GM21360 (cell line): ENCODE measurements around the gene RBM19.
"Not testable (repeated sequence)": the region's sequence is repeated elsewhere in the genome, so short reads cannot be mapped to it uniquely, and the experiment has no call there.

ENCODE experiments used
- ATAC-seq: cut with Tn5 transposase; IDR thresholded peaks from one replicate; pipeline ENCODE4 v1.9.1; 2021; ENCODE audit warnings: mild to moderate bottlenecking, moderate library complexity; ENCODE audit not compliant: unreplicated experiment

RBM19 gene, protein sequence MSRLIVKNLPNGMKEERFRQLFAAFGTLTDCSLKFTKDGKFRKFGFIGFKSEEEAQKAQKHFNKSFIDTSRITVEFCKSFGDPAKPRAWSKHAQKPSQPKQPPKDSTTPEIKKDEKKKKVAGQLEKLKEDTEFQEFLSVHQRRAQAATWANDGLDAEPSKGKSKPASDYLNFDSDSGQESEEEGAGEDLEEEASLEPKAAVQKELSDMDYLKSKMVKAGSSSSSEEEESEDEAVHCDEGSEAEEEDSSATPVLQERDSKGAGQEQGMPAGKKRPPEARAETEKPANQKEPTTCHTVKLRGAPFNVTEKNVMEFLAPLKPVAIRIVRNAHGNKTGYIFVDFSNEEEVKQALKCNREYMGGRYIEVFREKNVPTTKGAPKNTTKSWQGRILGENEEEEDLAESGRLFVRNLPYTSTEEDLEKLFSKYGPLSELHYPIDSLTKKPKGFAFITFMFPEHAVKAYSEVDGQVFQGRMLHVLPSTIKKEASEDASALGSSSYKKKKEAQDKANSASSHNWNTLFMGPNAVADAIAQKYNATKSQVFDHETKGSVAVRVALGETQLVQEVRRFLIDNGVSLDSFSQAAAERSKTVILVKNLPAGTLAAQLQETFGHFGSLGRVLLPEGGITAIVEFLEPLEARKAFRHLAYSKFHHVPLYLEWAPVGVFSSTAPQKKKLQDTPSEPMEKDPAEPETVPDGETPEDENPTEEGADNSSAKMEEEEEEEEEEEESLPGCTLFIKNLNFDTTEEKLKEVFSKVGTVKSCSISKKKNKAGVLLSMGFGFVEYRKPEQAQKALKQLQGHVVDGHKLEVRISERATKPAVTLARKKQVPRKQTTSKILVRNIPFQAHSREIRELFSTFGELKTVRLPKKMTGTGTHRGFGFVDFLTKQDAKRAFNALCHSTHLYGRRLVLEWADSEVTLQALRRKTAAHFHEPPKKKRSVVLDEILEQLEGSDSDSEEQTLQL

DNA sequence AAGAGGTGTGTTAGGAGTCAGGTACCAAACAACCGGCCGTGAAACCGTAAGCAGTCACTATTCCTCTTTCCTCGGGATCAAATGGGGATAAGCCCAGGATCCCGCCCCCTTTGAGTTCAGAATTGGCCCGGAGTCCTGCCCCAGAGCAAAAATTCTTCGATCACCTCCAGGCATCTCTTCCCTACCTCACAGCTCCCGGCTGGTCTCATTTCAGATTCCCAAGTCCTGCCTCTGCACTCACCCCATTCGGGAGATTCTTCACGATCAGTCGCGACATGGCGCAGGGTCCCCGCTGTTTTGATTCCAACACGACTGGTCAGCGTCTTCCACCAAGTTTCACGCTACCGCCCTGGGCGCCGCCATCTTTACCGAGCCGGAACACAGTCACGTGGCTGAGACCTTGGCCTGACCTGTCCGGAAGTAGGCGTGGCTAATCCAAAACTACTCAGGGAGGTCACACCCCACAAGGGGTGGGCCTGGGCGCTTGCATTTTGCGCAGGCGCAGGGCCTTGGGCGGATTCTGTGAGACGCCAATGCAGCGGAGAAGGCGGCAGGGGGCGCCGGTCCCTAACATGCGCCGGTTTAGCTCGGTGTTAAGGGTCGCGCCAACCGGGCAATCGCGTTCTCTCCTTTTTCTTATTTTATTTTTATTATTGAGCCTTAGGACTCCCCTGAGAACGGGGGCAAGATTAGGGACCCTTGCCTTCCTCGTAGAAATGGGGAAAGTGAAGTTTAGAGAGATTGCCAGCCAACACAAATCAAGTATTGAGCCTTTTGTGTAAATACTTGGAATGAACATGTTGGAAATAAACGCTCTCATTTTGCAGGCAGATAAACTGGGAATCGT lies at the start of gene RBM19:
RBM19 (minus strand) TSS at position 375 of the 847 bp plus-strand sequence; CDS start at position 277, 98 bp downstream.
- peak; percentile 96 for ATAC-seq

DNA sequence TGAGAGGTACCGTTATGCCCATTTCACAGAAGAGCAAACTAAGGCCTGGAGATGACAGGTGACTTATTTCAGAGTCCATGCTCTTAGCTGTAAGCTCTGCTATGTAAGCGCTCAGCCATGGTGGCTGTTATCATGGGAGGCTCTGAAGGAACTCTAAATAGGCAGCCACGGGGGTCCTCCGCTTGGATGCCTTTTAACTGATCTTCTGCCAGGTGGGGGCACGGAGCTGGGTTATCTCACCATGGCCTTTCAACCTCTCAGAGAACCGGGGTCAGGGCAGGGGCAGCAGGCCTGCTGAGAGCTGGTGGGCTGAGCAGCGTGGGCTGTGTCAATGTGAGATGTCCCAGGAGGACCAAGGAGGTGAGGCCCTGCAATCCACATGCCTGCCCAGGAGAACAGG lies 49.7 kb upstream of the RBM19 start:
- no peak for ATAC-seq

DNA sequence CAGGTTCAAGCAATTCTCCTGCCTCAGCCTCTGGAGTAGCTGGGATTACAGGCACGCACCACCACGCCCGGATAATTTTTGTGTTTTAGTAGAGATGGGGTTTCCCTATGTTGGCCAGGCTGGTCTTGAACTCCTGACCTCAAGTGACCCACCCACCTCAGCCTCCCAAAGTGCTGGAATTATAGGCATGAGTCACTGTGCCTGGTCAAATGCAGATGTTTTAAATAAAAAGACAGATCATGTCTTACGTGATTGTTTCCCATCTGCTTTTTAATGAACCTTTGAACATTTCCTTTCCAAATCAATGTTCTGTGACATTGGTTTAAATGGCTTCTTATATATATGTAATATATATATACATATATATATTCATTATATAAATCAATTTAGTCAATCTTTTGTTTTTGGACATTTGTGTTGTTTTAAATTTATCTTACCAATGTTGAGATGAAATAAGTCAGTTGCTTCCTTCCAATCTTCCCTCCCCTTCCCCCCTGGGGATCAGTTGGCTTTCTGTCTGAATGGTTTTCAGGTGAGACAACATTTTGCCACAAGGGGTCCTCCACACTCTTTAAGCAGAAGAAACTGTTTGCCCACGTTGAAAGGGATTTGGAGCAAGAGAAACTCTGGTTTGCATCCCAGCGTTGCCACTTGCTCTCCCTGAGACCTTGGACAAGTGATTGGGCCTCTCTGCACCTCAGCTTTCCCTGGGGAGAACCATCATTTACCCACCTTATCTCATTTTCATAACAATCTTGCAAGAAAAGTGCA lies 47.6 kb upstream of the RBM19 start:
- no peak for ATAC-seq

DNA sequence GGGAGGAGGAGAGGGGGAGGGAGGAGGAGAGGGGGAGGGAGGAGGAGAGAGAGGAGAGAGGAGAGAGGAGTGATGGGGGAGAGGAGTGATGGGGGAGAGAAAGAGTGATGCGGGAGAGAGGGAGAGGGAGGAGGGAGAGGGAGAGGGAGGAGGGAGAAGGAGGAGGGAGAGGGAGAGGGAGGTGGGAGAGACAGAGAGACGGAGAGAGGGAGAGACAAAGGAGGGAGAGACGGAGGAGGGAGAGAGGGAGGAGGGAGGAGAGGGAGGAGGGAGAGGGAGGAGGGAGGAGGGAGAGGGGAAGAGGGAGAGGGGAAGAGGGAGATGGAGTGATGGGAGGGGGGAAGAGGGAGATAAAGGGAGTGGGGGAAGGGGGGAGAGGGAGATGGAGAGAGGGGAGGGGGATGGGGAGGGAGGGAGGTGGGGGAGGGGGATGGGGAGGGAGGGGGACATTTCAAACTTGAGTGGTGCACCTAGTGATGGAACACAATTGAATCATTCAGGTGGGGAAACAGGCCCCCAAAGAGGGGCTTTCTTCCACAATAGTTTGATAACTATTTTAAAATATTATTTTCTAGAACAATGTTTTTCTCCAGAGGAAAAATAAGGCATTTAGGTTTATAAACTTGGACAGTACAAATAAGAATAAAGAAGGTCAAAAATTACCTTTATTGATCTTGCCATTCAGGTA lies 46.8 kb upstream of the RBM19 start:
- ATAC-seq: no peak

DNA sequence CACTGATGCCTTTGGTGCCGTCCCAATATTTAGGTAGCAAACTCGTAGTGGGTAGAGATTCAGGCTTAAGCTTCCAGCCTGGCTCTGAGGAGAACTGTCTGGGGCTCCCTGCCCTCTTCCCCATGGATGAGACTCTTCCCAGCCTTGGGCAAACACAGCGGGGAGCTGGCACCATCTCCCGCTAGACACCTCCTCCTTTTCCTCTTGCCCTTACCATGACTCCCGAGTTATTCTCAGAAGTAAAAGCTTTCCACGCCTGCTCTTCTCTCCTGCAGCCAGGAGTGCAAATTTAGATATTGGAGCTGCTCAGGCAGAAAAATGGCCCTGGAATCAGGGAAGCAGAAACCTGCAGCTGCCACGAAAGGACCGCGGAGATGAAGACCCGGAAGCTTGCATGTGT lies 45.6 kb upstream of the RBM19 start:
- ATAC-seq: no peak

DNA sequence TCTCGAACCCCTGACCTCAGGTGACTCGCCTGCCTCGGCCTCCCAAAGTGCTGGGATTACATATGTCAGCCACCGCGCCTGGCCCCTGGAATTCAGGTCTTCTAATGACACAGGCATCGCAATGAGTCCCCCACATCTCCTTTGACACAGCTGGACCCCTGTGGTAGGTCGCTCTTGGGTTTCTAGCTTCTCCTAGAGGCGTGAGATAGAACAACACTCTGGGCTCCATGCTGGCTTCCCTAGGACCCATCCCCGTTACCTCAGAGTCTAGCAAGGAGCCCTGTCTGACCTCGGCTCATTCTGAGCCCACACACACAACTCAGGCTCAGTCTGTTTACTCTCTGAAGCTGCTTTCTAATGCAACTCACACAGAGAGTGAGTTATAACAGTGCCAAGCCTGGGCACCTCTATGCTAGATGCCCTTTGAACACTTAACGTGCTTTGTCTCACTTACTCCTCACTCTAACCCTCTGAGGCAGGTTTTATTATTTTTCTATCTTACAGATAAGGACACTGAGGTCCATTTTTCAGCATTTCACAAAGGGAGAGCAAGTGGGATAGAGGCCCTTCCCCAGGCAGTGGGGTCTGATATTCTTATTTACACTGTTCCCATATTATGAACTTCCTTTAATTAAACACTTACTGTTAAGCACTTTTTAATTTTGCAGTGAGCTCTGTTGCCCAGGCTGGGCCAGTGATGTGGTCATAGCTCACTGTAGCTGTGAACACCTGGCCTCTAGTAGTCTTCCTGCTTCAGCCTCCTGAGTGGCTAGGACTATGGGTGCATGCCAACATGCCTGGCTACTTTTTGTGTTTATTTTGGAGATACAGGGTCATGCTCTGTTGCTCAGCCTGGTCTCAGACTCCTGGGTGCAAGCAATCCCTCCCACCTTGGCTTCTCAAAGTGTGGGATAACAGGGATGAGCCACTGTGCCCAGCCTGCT lies 40.6 kb upstream of the RBM19 start:
- no peak for ATAC-seq

DNA sequence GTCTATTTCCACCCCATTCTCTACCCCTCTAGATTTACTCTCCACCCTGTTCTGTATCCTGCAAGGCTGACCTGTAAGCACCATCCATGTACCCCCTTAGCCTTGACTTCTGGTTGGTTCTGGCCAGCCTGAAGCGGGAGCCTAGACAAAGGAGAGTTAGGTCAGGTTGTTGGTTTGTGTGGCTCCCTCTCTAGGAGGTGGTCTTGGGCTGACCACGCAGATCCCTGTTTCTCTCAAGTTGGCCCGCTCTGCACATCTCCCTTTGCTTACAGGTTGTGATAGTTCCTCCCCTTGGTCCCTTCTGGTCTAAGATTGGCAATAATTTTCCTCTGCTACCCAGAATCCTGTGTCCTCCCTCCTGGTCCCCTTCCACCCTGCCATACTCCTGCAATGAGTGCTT lies 38.3 kb upstream of the RBM19 start:
- no peak for ATAC-seq

DNA sequence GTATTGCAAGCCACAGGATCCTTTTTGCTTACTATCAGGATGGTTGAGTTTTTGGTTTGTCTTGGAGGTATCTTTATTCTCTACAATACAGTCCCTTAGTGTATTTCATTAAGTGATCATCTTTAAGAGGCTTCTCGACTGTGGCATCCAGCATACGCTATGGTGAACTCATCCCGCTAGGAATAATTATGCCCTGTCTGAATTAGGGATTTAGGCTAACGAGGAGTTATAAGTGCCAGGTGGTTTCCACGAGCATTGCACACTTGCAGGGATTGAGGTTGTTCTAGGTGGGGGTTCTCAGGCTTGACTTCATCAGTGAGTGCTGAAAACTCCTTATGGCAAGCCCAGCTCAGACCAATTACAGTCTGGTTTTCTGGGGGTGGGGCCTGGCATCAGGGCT lies 37.2 kb upstream of the RBM19 start:
- no peak for ATAC-seq

DNA sequence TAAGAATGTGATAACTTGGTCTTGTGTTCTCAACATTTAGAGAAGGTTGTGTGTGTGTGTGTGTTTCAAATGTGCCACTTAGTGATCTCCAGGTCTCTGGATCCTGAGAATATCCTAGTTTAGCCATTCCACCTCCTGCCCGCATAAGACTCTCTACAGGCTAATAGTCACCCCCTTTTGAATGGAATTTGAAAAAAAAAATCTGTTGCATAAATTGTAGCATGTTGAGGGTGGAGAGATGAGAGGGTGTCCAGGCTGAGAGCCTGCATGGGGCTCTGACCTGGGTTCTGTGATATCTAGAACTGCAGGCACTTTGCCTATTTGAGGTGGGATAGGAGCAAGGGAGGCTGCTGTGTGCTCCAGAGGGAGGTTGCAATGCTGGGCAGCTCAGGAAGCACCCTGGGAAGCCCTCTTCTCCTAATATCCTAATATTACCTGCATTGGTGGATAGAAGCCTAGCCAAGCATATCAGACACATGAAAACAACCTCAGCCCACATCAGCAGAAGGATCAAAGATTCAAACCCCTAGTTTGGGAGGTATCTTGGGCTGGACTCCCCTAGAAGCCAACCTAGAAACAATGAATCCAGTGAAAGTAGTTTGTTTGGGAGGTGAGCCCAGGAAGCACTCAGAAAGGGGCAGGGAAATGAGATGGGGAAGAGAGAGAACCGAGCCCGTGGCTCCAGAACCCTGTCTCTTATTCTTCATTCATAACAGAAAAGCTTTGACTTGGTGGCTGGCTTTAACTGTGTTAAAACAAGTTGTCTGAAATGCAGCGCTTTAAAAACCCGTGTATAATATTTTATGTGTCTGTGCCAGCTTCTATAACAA lies 35.6 kb upstream of the RBM19 start:
- ATAC-seq: no peak

DNA sequence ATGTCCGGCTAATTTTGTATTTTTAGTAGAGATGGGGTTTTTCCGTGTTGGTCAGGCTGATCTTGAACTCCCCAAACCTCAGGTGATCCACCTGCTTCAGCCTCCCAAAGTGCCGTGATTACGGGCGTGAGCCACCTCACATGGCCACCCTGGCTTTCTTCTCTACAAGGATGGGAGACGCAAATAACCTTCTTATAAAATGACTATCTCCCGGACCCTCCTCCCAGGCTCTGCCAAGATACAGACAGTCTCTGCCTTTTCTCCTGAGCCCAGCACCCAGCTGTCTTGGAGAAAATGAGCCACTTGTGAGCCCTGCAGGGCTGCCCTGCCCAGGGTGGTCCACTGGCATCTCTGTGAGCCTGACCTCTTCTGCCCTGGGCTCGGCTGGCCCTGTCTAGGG lies 34.7 kb upstream of the RBM19 start:
- ATAC-seq: no peak

DNA sequence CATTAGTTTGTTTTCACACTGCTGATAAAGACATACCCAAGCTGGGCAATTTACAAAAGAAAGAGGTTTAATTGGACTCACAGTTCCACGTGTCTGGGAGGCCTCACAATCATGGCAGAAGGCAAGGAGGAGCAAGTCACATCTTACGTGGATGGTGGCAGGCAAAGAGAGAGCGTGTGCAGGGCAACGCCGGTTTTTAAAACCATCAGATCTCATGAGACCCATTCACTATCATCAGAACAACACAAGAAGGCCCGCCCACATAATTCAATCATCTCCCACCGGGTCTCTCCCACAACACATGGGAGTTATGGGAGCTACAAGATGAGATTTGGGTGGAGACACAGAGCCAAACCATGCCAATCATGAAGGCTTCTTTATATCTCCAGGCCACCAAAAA lies 34.1 kb upstream of the RBM19 start:
- ATAC-seq: not testable (repeated sequence)

DNA sequence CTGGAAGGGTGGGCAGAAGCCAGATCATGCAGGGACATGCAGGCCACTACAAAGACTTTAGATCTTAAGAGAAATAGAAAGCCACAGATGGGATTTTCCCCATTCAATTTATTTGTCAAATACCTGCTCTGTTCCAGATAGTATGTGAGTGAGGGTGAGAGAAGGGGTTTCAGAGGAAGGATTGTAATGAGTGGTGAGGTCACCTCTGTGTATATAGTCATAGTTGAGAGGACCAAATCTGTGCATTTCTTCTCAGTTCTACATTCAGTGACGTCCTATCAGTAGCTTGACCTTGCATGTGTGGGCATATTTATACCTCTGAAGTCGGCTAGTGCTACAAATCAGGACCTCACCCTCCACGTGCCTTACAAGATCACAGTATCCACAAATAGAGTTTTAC lies 31.2 kb upstream of the RBM19 start:
- ATAC-seq: no peak

DNA sequence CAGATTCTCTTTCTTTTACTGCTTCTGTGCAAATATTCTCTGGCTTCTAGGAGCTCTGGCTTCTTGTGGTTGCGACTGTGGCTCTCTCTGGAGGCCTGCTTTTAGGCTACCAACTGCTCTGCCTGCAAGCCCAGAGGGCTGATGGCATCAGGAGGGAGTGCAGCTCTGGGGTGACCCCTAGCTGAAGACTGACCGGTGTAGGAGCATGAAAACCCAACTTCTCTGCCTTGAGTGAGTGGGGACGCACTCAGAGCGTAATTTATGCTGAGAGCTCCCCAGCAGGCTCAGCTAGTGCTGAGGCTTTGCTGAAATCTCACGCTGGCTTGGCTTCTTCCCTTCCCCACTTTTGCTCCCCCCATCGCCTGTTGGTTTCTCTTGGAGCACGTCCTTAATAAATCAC lies 29.9 kb upstream of the RBM19 start:
- no peak for ATAC-seq

DNA sequence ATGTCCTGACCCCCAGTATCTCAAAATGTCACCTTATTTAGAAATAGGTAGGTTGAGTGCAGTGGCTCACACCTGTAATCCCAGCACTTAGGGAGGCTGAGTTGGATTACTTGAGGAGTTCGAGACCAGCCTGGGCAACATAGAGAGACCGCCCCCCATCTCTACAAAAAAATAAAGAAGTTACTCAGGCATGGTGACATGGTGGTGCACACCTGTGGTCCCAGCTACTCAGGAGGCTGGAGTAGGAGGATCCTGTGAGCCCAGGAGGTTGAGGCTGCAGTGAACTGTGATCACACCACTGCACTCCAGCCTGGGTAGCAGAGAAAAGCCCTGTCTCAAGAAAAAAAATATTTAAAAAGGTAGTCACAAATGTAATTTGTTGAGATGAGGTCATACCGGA lies 27.9 kb upstream of the RBM19 start:
- no peak for ATAC-seq

DNA sequence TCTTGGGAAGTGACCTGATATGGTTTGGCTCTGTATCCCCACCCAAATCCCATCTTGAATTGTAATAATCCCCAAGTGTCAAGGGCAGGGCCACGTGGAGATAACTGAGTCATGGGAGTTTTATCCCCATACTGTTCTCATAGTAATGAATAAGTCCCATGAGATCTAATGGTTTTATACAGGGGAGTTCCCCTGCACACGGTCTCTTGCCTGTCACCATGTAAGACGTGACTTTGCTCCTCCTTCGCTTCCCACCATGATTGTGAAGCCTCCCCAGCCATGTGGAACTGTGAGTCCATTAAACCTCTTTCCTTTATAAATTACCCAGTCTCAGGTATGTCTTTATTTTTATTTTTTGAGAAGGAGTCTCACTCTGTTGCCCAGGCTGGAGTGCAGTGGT lies 26.6 kb upstream of the RBM19 start:
- not testable (repeated sequence) for ATAC-seq

DNA sequence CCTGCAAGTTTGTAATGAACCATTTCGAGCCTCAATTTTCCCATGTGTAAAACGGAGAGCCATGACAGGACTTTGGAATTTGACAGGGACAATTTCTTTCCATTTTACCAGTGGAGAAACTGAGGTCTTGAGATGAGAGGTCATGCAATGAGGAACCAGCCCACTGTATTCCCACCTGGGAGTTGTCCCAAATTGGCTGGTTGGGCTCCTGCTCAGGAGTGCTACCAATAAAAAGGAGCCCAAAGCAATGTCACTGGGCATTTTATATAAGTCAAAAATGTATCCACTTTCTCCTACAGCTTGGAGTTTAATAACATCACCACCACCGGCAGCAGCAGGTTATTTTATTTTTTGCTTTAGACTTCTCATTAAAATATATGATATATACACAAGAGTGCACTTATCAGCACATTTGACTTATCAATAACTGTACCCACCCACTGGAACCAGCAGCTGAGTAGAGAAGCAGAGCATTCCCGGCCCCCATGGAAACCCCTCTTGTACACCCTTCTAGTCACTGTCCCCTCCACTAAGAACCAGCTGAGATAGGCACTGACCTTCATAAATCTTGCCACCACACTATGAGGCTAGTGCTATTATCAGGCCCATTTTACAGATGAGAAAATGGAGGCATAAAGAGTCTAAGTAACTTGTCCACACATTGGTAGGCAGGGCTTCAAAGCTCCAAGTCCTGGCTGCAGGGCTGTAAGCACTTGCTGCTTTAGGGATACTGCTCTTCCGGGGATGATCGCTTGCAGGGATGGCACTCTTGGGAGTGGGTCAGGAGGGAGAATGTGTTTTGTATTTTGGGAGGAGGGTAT lies 25.3 kb upstream of the RBM19 start:
- no peak for ATAC-seq
